HG03565 (cell line): Measurements from ENCODE around the gene MCEE.
"Not testable (repeated sequence)": the region's sequence is repeated elsewhere in the genome, so short reads cannot be mapped to it uniquely, and the experiment has no call there.

Experiments
- ATAC-seq: cut with Tn5 transposase; IDR thresholded peaks from one replicate; pipeline ENCODE4 v1.9.1; 2021; ENCODE audit warnings: mild to moderate bottlenecking, moderate library complexity; ENCODE audit not compliant: unreplicated experiment

Gene MCEE

DNA sequence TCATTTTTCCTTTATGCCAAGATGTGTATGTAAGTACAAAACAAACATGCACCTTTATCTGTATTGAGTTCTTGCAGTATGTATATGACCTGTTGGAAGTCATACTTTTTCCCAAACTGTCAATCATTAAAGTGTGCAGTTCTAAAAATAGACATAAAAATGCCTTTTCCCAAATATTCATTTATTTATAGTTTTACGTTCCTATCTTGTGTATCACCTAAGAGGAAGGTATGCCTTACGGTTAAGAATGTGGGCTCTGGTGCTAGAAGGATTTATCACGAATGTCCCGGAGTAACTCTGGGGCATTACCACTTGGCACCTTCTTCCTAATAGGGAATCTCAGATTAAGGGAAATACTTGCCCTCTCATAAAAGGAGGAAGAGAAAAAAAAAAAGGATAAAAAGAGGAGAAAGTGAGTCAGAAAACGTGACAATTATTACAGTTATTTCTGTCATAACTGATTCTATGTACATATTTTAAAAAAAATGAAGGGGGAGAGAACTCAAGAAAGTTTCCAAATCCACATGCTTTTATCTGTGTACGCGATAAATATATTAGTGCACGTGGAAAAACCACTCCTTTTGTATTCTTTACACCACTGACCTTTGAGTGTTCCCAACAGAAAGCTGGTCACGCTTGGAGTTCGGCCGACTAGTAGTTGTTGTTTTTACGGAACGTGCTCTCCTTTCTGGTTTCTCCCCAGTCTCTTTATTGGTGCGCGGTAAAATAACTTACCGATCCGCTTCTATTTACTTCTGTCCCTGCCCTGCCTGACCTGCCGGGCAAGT lies 721 bp downstream of the MCEE start:
- no peak for ATAC-seq

DNA sequence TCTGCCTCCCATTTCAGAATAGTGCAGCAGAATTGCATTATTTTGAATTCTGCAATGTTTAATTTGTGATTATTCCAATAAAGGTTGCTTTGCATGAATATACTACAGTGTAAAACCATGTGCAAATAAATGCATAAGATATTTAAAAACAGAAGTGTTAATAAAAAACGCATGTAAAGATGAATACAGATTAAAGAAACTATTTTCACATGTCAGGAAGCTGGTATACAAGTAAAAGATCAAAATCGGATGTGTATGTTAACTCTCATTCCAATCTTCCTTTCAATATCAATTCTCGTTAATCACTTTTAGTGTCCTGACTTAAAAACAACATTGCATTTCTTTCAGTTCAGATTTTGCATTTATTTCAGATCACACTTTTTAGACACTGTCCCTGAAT lies 3.1 kb downstream of the MCEE start:
- no peak for ATAC-seq

DNA sequence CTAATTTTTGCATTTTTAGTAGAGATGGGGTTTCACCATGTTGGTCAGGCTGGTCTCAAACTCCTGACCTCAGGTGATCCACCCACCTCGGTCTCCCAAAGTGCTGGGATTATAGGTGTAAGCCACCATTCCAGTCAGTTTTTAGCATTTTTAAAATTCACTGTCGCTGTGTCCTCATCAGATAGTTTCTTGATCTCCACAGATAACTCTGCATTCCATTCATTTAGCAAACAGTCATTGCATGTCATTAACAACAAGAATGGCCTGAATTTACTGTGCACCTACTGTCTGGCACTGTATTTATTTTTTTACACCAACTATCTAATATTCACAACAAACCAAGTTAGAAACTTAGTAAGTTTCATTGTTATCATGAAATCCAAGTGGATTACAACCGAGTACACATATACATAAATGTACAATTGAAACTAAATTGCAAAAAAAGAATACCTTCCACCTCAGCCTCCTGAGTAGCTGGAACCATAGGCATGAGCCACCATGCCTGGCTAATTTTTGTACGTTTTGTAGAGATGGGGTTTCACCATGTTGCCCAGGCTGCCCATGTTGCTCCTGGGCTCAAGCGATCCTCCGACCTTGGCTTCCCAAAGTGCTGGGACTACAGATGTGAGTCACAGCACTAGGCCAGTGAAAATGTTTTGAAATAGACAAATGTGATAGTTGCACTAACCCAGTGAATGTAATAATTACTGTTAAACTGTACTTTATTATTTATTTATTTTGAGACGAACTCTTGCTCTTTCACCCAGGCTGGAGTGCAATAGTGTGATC lies 4.3 kb downstream of the MCEE start:
- ATAC-seq: no peak

DNA sequence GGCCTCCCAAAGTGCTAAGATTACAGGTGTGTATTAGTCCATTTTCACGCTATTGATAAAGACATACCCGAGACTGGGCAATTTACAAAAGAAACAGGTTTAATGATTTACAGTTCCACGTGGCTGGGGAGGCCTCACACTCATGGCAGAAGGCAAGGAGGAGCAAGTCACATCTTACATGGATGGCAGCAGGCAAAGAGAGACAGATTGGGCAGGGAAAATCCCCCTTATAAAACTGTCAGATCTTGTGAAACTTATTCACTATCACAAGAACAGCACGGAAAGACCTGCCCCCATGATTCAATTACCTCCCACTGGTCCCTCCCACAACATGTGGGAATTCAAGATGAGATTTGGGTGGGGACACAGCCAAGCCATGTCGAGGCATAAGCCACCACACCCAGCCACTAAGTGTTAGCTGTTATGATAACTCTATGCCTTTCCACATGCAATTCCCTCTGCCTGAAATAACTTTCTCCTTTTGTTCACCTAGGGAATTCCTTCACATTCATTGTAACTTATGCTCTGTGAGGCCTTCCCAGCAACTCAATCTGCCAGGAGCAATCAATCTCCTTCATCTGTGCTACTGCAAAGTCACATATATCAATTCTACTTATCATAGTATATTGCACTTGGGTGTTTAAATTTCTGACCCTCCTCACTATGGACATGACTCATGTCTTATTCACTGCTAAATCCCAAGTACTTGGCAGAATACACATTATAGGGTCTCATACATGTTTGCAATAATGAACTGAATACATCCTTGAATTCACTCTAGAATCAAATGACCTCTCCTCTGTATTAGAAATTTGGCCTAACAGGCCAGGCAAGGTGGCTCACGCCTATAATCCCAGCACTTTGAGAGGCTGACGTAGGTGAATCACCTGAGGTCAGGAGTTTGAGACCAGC lies 7.4 kb downstream of the MCEE start:
- no peak for ATAC-seq

DNA sequence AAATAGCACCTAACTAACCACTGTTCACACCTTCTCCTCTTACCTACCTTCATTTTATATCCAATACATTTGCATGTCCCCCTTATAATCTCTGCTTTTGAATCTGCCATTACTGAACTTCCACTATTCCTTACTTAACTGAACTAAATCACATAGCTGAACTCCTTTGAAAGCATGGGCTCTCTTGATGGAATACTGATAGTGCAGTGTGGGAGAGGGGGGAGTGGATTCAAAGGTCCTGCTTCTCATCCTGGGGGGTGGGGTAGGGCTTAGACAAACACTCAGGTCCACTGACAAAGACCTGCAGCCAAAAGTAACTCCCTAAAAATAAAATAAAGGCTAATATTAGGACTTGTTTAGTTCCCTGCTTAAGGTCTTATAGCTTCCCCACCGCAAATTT lies 8.6 kb downstream of the MCEE start:
- no peak for ATAC-seq

DNA sequence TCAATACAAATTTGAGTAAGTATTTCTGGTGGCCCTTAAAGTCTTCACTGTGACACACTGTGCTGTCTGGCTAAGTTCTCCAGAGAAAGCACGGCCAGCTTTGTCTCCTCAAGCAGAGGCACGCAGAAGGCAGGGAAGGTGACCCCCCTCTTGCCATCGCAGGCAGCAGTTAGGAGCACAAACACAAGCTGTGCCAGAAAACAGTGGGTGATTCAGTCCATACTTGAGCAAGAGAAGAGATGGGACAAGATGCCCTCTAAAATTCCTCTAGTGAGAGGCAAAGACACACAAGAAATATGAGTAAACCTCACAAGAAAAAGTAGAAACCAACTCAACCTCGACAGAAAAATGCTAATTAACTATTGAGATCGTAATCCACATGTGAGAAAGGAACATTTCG lies 9.8 kb downstream of the MCEE start:
- no peak for ATAC-seq

DNA sequence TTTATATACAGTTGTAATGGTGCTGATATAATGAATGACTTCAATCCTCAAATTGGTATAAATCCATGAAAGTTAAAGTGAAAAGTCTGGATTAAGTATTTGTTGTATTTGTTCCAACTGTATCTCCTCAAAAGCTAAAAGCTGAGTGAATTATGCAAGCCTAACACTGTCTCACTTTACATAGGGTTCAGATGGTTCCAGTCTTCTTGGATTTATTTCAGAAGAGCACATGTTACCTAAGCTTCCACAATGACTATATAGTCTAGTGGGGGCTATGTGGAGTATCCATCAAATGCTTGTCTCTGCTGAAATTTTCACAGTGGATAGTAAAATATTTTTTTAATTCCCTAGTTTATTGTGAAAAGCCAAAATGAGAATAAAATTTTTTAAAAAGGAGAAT lies 13.0 kb downstream of the MCEE start:
- no peak for ATAC-seq

DNA sequence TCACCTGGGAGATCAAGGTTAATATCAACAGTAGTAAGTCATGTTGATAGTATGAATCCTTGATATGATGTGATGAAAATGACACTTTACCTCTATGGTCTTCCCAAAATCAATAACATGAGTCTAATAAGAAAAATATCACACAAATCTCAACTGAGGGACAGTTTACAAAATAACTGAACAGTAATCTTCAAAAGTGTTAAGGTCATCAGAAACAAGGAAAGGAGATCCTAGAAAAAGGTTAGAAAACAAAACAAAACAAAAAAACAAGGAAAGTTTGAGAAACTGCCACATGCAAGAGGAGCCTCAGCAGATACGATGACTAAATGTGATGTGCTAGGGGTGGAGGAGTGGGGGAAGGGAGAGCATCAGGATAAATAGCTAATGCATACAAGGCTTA lies 16.2 kb downstream of the MCEE start:
- no peak for ATAC-seq

DNA sequence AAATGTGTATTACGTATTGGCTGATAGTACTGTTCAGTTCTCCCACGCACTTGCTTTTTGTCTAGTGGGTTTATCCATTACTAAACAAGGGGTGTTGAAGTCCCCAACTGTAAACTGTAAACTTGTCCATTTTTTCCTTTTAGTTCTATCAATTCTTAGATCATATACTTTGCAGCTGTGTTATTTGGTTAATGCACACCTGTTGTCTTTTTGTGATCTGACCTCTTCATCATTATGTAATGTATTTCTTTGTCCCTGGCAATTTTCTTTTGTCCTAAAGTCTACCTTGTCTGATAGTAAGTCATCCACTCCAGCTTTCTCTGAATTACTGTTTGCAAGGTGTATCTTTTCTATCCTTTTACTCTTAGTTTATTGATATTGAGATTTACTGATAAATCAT lies 21.9 kb downstream of the MCEE start:
- ATAC-seq: no peak

DNA sequence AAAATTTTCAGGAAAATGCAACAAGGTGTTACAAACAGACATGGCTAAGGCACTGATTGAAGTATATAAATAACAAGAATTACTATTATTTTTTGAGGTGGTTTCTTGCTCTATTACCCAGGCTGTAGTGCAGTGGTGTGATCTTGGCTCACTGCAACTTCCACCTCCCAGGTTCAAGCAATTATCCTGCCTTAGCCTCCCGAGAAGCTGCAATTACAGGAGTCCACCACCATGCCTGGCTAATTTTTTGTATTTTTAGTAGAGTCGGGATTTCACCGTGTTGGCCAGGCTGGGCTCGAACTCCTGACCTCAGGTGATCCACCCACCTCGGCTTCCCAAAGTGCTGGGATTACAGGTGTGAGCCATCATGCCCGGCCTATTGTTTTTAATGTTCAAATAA lies 23.6 kb downstream of the MCEE start:
- not testable (repeated sequence) for ATAC-seq

DNA sequence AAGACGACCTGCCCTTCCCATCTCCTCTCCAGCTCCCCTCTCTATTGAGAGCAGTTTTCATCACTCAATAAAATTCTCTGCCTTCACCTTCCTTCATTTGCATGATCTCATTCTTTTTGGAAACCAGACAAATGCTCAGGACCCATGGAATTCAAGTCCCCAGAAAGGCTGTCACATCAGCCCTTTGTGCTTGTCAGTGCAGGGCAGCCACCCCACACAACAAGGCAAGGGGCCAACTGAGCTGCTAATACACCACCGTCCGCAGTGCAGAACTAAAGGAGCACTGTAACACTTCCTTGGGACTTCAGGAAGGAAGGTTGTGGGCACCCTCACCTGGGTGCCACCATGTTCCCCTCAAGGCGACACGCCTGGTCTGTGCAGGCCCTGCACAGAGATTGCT lies 26.2 kb downstream of the MCEE start:
- ATAC-seq: no peak

DNA sequence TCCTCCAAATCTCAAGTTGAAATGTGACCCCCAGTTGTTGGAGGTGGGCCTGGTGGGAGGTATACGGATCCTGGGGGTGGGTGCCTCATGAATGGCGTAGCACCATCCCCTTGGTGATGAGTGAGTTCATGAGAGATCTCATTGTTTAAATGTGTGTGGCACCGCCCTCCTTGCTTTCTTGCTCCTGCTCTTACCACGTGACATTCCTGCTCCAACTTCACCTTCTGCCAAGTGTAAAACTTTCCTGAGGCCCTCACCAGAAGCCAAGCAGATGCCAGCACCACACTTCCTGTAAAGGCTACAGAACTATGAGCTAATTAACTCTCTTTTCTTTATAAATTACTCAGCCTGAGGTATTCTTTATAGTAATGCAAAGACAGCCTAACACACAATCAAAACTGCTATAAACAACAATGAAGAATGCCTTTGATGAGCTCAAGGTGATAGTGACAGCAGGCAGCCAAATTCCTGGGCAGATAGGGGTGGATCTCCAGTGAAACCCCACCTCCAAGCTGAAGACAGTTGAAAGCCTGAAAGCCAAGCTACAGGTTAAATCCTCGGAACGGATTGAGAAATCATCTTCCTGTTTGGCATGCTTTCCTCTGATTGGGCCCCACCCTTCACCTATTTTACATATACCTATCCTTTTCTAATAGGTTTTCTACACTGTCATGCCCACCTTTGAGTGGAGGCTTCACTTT lies 26.9 kb downstream of the MCEE start:
- ATAC-seq: no peak

DNA sequence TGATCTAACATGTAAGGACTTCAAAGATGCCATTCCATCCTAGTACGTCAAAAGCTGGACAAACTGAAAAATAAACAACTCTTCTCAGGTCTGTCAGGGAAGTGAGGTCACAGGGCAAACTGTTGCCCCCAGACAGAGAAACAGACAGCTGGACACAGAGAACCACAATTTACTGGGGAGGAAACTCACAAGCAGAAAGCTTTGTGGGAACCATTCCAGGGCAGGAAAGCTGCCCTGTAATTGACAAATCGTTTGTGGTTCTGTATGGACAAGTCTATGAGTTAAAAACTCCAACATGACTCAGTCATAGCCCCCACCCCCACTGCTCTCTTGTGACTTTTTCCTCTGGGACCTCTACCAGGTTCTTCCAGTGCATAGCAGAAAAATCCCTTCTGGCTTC lies 28.4 kb downstream of the MCEE start:
- no peak for ATAC-seq

DNA sequence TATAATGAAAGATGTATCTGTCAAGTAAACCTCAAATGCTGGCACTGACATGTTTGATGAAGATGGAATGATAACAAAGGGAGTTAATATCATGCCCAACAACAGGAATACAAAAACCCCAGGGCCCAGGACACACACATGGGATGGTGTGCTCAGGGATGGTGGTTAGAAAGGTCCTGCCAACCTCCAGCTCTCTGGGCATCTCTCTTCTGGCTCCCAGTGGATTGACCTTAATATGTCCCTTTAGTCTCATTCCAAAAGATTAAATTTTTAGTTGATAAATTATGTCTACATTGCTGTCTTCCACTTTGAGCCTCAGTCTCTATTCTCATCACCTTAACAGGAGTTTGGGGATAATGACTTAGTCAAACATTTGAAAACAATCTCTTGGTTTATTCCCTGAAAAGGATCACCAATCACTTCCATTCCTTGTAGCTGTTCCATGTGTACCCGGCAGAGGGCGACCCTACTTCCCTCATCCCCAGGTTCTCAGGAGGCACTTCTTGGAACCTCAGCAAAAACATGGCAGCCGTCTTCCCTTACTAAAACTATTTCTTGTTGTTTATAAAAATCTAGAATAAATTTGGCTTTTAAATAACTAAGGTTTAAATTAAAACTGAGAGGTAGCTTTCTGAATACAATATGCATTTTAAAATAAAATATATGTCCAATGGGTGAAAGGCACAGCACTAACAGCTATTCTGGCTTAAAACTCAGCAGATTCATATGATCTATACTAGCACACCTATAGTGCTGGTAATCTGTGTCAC lies 29.6 kb downstream of the MCEE start:
- ATAC-seq: no peak

DNA sequence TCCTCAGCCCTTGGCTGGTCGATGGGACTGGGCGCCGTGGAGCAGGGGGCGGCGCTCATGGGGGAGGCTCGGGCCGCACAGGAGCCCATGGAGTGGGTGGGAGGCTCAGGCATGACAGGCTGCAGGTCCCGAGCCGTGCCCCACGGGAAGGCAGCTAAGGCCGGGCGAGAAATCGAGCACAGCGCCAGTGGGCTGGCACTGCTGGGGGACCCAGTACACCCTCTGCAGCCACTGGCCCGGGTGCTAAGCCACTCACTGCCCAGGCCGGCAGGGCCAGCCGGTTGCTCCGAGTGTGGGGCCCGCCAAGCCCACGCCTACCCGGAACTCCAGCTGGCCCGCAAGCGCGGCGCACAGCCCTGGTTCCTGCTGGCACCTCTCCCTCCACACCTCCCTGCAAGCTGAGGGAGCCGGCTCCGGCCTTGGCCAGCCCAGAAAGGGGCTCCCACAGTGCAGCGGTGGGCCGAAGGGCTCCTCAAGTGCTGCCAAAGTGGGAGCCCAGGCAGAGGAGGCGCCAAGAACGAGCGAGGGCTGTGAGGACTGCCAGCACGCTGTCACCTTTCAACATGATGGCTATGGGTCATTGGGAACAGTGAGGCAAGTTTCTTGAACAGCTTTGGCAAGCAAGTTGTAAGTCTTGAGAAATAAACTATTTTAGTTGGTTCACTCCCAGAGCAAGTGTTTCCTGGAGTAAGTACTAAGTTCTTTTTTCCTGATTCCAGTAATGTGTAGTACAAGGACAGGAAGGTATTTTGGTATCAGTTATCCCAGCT lies 37.4 kb downstream of the MCEE start:
- ATAC-seq: not testable (repeated sequence)

DNA sequence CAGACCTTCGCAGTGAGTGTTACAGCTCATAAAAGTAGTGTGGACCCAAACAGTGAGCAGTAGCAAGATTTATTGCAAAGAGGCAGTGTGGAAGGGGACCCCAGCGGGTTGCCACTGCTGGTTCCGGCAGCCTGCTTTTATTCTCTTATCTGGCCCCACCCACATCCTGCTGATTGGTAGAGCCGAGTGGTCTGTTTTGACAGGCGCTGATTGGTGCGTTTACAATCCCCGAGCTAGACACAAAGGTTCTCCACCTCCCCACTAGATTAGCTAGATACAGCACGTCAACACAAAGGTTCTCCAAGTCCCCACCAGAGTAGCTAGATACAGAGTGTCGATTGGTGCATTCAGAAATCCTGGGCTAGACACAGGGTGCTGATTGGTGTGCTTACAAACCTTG lies 38.2 kb downstream of the MCEE start:
- ATAC-seq: not testable (repeated sequence)

DNA sequence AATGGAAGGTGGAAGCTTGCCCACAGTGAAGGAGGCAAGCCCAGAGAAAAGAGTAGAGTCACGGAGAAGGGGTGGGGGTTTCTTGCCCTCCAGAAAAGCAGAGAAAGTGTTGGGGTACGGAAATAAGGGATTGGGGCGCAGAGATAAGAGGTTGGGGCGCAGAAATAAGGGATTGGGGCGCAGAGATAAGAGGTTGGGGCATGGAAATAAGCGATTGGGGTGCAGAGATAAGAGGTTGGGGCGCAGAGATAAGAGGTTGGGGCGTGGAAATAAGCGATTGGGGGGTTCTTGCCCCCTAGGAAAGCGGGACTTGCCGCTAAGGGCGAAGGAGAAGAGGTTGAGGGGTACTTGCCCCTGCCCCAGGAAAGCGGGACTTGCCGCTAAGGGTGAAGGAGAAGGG lies 40.6 kb downstream of the MCEE start:
- ATAC-seq: not testable (repeated sequence)

DNA sequence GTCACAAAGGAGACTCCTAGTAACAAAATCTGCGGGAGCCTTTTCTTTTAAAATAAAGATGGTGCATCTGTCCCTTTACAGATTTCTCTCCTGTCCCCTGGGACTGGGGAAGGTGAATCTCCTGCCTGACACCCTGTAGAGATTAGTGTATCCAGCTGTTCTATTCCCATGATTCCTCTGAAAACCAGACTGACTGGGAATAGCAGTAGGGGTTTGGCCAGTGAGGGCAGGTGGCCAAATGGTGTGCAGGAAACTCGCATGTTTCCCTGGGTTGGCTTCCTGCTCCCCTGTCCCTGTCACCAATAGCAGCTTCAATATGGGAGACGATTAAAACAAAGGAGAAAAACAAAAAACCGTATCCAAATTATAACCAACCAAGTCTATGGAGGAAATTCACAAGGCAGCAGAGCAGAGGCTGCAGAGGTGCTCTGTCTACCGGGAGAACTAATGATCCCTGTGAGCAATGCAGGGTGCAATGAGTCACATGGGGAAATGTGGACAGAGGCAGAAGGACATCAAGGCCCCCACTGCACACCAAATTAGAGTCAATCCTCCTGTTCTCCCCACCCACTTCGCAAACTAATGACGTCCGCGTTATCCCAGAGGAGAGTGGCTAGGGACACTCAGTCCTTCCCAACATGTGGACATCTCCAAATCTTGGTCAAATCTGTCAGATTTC lies 44.6 kb downstream of the MCEE start:
- not testable (repeated sequence) for ATAC-seq
